A549 (cell line): Measurements from ENCODE around the gene MOB3C. TPM values are rescaled to one million over a fixed set of nuclear protein-coding genes. Genes with fewer than 3 reads are reported as not detected.

Source experiments
- ATAC-seq, 2 experiments: fragments of 200-7000 bp in 1 of 2; fragments of >200 bp in 1 of 2; cut with Nextera tagmentation in 1 of 2; cut with Tn5 transposase in 1 of 2; 3 replicates each; pipeline versions ENCODE4 v1.8.0 to v1.9.1; 2018 to 2020; ENCODE audit warnings: mild to moderate bottlenecking in 1 of 2, moderate library complexity in 1 of 2
- CTCF ChIA-PET: fragments of 300-600 bp; sonication (Branson Sonifier 250); formaldehyde crosslinking; extraction: SDS; loops from one replicate; lab custom pipeline; 2021; ENCODE audit warnings: antibody characterized with exemption, inconsistent platforms; lab: Yijun Ruan, JAX
- POLR2A ChIA-PET: fragments of 350-600 bp; formaldehyde crosslinking; extraction: SDS; loops from one replicate; lab custom pipeline; 2021; ENCODE audit warnings: antibody characterized with exemption, inconsistent platforms; lab: Yijun Ruan, JAX
- DNase-seq, 2 experiments: peaks; one replicate each; pipeline versions ENCODE4 v3.0.0 to v3.0.0-alpha.2; 2011 to 2016; ENCODE audit warnings: low read depth in 1 of 2, low spot score in 1 of 2
- FAIRE-seq: peaks from 2 replicates; lab custom pipeline; 2011; peaks lifted over from hg19 to GRCh38; lab: Jason Lieb, UNC
- H3K27ac ChIP-seq, 2 experiments: fragments of >200 bp; sonication (Bioruptor Twin); formaldehyde crosslinking; 3 replicates each; pipeline ENCODE4 v1.5.1; 2016 to 2017
- H3K4me1 ChIP-seq: fragments of >200 bp; sonication (Bioruptor Twin); formaldehyde crosslinking; 3 replicates; pipeline ENCODE4 v1.6.1; 2016
- H3K4me2 ChIP-seq: fragments of >200 bp; sonication (Bioruptor Twin); formaldehyde crosslinking; 3 replicates; pipeline ENCODE4 v1.6.1; 2016
- H3K4me3 ChIP-seq: fragments of >200 bp; sonication (Bioruptor Twin); formaldehyde crosslinking; 3 replicates; pipeline ENCODE4 v1.5.1; 2016
- H3K9me3 ChIP-seq: fragments of >200 bp; sonication (Bioruptor Twin); formaldehyde crosslinking; 3 replicates; pipeline ENCODE4 v1.6.1; 2016
- BHLHE40 ChIP-seq: IDR thresholded peaks from 2 replicates; pipeline ENCODE4 v1.6.1; 2012; ENCODE audit warnings: low read depth, low read length, inconsistent platforms
- CBX8 ChIP-seq: fragments of 200-600 bp; sonication (generic); IDR thresholded peaks from 2 replicates; pipeline ENCODE4 v1.6.1; 2016
- CHD4 ChIP-seq: fragments of 200-600 bp; sonication (generic); IDR thresholded peaks from 2 replicates; pipeline ENCODE4 v1.6.1; 2016; ENCODE audit warnings: antibody characterized with exemption, mild to moderate bottlenecking, borderline replicate concordance
- ELK1 ChIP-seq: fragments of 150-350 bp; IDR thresholded peaks from 2 replicates; pipeline ENCODE4 v1.6.1; 2014; ENCODE audit warnings: low read depth, mild to moderate bottlenecking, low read length
- FOXS1 ChIP-seq: fragments of 250-450 bp; sonication (Bioruptor Pico); IDR thresholded peaks from 2 replicates; pipeline ENCODE4 v1.5.0; 2020; ENCODE audit warnings: mild to moderate bottlenecking, moderate library complexity
- GATA3 ChIP-seq: IDR thresholded peaks from 2 replicates; pipeline ENCODE4 v1.6.1; 2012; ENCODE audit warnings: borderline replicate concordance
- HES2 ChIP-seq: fragments of >200 bp; sonication (Bioruptor Twin); formaldehyde crosslinking; IDR thresholded peaks from 2 replicates; pipeline ENCODE4 v1.6.1; 2016
- HOXB5 ChIP-seq: fragments of 250-450 bp; sonication (Bioruptor Pico); IDR thresholded peaks from 2 replicates; pipeline ENCODE4 v1.5.0; 2020; ENCODE audit warnings: mild to moderate bottlenecking, moderate library complexity
- JUNB ChIP-seq: fragments of >200 bp; sonication (Bioruptor Twin); formaldehyde crosslinking; IDR thresholded peaks from 2 replicates; pipeline ENCODE4 v1.6.1; 2016
- KDM5A ChIP-seq: fragments of 200-600 bp; sonication (generic); IDR thresholded peaks from 2 replicates; pipeline ENCODE4 v1.6.1; 2016; ENCODE audit warnings: antibody characterized with exemption, mild to moderate bottlenecking
- NPAS2 ChIP-seq: fragments of 250-450 bp; sonication (Bioruptor Pico); IDR thresholded peaks from 2 replicates; pipeline ENCODE4 v1.8.0; 2022; ENCODE audit warnings: mild to moderate bottlenecking, moderate library complexity, borderline replicate concordance
- POLR2A ChIP-seq: IDR thresholded peaks from 2 replicates; pipeline ENCODE4 v1.6.1; 2012; ENCODE audit warnings: mild to moderate bottlenecking, low read length
- RCOR1 ChIP-seq: fragments of 150-350 bp; IDR thresholded peaks from 2 replicates; pipeline ENCODE4 v1.6.1; 2014; ENCODE audit warnings: antibody characterized with exemption, low read length, low read depth
- RNF2 ChIP-seq: fragments of 200-600 bp; sonication (generic); IDR thresholded peaks from 2 replicates; pipeline ENCODE4 v1.6.1; 2016; ENCODE audit warnings: low read depth, mild to moderate bottlenecking, antibody characterized with exemption, moderate library complexity, borderline replicate concordance
- SREBF2 ChIP-seq: fragments of 450-650 bp; IDR thresholded peaks from 2 replicates; pipeline ENCODE4 v1.6.1; 2014; ENCODE audit warnings: mild to moderate bottlenecking, moderate library complexity
- TP53 ChIP-seq: fragments of 250-450 bp; sonication (Bioruptor Pico); IDR thresholded peaks from 2 replicates; pipeline ENCODE4 v1.5.0; 2021; ENCODE audit warnings: mild to moderate bottlenecking, moderate library complexity
- USF2 ChIP-seq: fragments of 450-650 bp; IDR thresholded peaks from 2 replicates; pipeline ENCODE4 v1.6.1; 2014; ENCODE audit warnings: antibody characterized with exemption
- ZNF302 ChIP-seq: fragments of 250-450 bp; sonication (Bioruptor Pico); IDR thresholded peaks from 2 replicates; pipeline ENCODE4 v1.9.0; 2021; ENCODE audit warnings: inconsistent platforms, mild to moderate bottlenecking, moderate library complexity
- WGBS: methylation state at CpG from one replicate; pipeline ENCODE4 v1.1.6; 2017; ENCODE audit errors: missing lambda C conversion rate; 5-methylcytosine and 5-hydroxymethylcytosine counted together
- polyA plus RNA-seq, 4 experiments: library from polyadenylated mRNA; depleted of rRNA in 3 of 4; stranded (reverse); fragments of >200 nt; fragmentation: RNase III in 1 of 4; extraction: RNeasy Plus Mini Kit Qiagen cat#74134 plus additional on column Dnase treatment in 1 of 4; gene quantifications; 2 replicates in 3 of 4; 3 replicates in 1 of 4; pipeline ENCODE4 v1.2.3, GENCODE V29; 2011 to 2017
- TF ChIP-seq, protein P1 (sequence below): fragments of >200 bp; sonication (Bioruptor Twin); formaldehyde crosslinking; IDR thresholded peaks from 3 replicates; pipeline ENCODE4 v1.5.1; 2016

MOB3C gene
- polyA plus RNA-seq, 2 of the 4 experiments (the other 2 are of a cell fraction): 2.6 to 2.7 TPM

- Histone ChIP-seq H3K27ac (no peak overlapping the region), H3K4me1 (no peaks in the 10 kb centered on the region), H3K4me2 (no peak overlapping the region), H3K9me3 (no peaks in the 10 kb centered on the region), H3K4me3 (no peak overlapping the region)
- CTCF ChIA-PET: interaction anchor here (0.8 to 1.3 kb wide), 2 partner anchors 36 to 56 kb away, joined by 3 read pairs; no protein-coding TSS in a partner anchor
- DNase-seq: no peak
- WGBS: 88% methylated on average over 5 of the region's 5 CpGs
- POLR2A ChIA-PET: no interaction called here
- ATAC-seq: no peak
- TF ChIP-seq ZNF302 (CRISPR knock-in tag) (no peak), KDM5A (no peak), HES2 (no peak), NPAS2 (CRISPR knock-in tag) (no peak), SREBF2 (no peak), USF2 (no peak), POLR2A (no peak), CHD4 (no peak), FOXS1 (no peak)
- FAIRE-seq: no peak
These were observed 33.1 kb downstream of the MOB3C start for GRCh38 chr1:46583494-46583893.

DNA sequence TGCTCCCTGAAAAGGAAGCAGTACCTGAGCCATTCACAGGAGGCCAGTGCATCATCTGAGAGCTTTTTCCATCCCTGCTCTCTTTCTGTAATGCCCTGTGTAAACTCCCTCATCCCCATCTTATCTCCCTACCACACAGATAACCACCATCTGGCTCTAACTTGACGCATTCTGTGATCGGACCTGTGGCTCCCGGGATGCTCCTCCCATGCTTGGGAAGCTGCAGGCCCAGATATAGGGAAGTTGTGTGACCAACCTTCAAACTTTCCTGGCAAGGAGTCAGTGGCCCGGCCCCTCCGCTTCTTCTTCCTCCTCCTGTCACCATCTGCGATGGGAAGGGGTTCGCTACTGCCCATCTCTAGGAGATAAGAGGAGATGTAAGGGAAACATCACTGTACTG lies 33.6 kb downstream of the MOB3C start:
- no peaks in the 10 kb centered on the region for H3K9me3 ChIP-seq
- no peak overlapping the region for H3K27ac ChIP-seq
- FAIRE-seq (no peak), ATAC-seq (no peak), DNase-seq (no peak)
- no peaks in the 10 kb centered on the region for H3K4me1 ChIP-seq
- WGBS: 95% methylated on average over 7 of the region's 7 CpGs
- H3K4me2 ChIP-seq: no peak overlapping the region
- no peak overlapping the region for H3K4me3 ChIP-seq
- ChIA-PET CTCF (interaction anchor here (1.3 to 1.5 kb wide), 2 partner anchors 36 to 50 kb away, joined by 3 to 4 read pairs; no protein-coding TSS in a partner anchor), POLR2A (no interaction called here)
- TF ChIP-seq RCOR1: no peak
- no peak for TF ChIP-seq SREBF2
- TF ChIP-seq CHD4: no peak
- TF ChIP-seq TP53: no peak
- TF ChIP-seq ELK1: no peak
- no peak for TF ChIP-seq JUNB
- TF ChIP-seq, protein P1, sequence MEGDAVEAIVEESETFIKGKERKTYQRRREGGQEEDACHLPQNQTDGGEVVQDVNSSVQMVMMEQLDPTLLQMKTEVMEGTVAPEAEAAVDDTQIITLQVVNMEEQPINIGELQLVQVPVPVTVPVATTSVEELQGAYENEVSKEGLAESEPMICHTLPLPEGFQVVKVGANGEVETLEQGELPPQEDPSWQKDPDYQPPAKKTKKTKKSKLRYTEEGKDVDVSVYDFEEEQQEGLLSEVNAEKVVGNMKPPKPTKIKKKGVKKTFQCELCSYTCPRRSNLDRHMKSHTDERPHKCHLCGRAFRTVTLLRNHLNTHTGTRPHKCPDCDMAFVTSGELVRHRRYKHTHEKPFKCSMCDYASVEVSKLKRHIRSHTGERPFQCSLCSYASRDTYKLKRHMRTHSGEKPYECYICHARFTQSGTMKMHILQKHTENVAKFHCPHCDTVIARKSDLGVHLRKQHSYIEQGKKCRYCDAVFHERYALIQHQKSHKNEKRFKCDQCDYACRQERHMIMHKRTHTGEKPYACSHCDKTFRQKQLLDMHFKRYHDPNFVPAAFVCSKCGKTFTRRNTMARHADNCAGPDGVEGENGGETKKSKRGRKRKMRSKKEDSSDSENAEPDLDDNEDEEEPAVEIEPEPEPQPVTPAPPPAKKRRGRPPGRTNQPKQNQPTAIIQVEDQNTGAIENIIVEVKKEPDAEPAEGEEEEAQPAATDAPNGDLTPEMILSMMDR: no peak
- no peak for TF ChIP-seq FOXS1
- TF ChIP-seq NPAS2 (CRISPR knock-in tag): no peak
- no peak for TF ChIP-seq POLR2A
- no peak for TF ChIP-seq HES2
- TF ChIP-seq GATA3: no peak
- TF ChIP-seq HOXB5 (CRISPR knock-in tag): no peak
- TF ChIP-seq RNF2: no peak

DNA sequence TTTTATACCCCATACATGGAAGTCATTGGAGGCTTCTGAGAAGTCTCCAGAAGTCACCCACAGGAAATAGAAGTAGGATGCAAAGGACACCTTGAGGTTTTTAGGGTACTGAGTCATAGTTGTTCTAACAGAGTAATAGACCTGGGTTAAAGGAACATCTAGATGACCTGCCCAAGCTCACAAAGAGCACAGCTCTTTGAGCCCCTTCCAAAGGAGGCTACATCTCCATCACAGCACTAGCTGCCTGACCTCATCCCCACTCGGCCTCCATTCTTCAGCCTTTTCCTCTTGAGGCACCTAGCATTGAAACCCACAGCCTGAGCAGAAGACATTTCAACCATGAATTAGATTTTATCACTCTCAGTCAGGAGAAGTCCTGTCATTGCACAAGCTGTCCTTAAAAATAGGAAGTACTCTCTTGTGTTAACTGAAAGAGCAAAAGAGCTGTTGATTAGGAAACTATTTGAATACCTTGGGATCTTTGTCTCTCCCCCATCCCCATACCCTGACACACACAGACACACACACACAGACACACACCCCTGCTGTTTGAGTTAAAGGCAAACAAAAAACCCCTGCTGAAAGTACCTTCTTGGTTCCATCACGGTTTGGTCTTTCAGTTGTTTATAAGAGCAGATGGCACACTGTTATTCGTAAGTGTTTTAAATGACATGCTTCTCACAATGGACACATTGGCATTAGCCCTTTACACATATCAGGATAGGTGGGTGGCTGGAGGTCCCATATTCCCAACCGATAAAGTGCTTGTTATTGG lies 34.7 kb downstream of the MOB3C start:
- no peak for FAIRE-seq
- Histone ChIP-seq H3K4me1 (no peaks in the 10 kb centered on the region), H3K4me3 (no peak overlapping the region), H3K4me2 (no peak overlapping the region), H3K9me3 (no peaks in the 10 kb centered on the region), H3K27ac (no peak overlapping the region)
- ChIA-PET CTCF (interaction anchor here (1.5 kb wide), 1 partner anchor 49 kb away, joined by 4 read pairs; no protein-coding TSS in a partner anchor), POLR2A (no interaction called here)
- no peak for ATAC-seq
- no peak for DNase-seq
- TF ChIP-seq CBX8 (no peak), FOXS1 (no peak), BHLHE40 (no peak)
- 90% methylated on average over 4 of the region's 4 CpGs for WGBS
